Endodermal cell (in vitro differentiated cells): ENCODE data around the gene SAMD4B. TPM values are rescaled to one million over a fixed set of nuclear protein-coding genes. Genes with fewer than 3 reads are reported as not detected.

Source experiments
- DNase-seq: peaks from one replicate; pipeline ENCODE4 v3.0.0-alpha.2; 2017
- H3K27ac ChIP-seq: 2 replicates; pipeline ENCODE4 v1.5.1; 2013; ENCODE audit warnings: mild to moderate bottlenecking, low read depth, low read length, moderate library complexity
- H3K27me3 ChIP-seq: 2 replicates; pipeline ENCODE4 v1.6.1; 2013; ENCODE audit warnings: mild to moderate bottlenecking, low read length, moderate library complexity; ENCODE audit not compliant: insufficient read depth, control insufficient read depth, poor library complexity, severe bottlenecking
- H3K36me3 ChIP-seq: 2 replicates; pipeline ENCODE4 v1.7.0; 2013; ENCODE audit warnings: mild to moderate bottlenecking, low read length, moderate library complexity; ENCODE audit not compliant: control insufficient read depth, insufficient read depth
- H3K4me1 ChIP-seq: one replicate; pipeline ENCODE4 v1.7.0; 2013; ENCODE audit warnings: low read length; ENCODE audit not compliant: control insufficient read depth, insufficient read depth
- H3K4me3 ChIP-seq: 2 replicates; pipeline ENCODE4 v1.5.1; 2013; ENCODE audit warnings: mild to moderate bottlenecking, low read length, moderate library complexity
- H3K9ac ChIP-seq: 2 replicates; pipeline ENCODE4 v1.6.1; 2013; ENCODE audit warnings: mild to moderate bottlenecking, low read length, moderate library complexity; ENCODE audit not compliant: poor library complexity, severe bottlenecking; ENCODE audit errors: extremely low read depth
- H3K9me3 ChIP-seq: 2 replicates; pipeline ENCODE4 v1.6.1; 2013; ENCODE audit warnings: mild to moderate bottlenecking, low read length, moderate library complexity; ENCODE audit not compliant: control insufficient read depth
- H3K27ac Mint-ChIP-seq: 2 replicates; pipeline ENCODE4 v1.8.0; 2020; ENCODE audit warnings: mixed read lengths
- H3K27me3 Mint-ChIP-seq: 2 replicates; pipeline ENCODE4 v1.8.0; 2021; ENCODE audit warnings: mild to moderate bottlenecking, mixed read lengths; ENCODE audit not compliant: insufficient read depth
- H3K36me3 Mint-ChIP-seq: 2 replicates; pipeline ENCODE4 v1.8.0; 2020; ENCODE audit warnings: low read depth, mixed read lengths
- H3K4me1 Mint-ChIP-seq: 2 replicates; pipeline ENCODE4 v1.8.0; 2020; ENCODE audit warnings: mixed read lengths
- H3K4me3 Mint-ChIP-seq: 2 replicates; pipeline ENCODE4 v1.8.0; 2020; ENCODE audit warnings: mild to moderate bottlenecking, moderate library complexity, mixed read lengths
- H3K9me3 Mint-ChIP-seq: 2 replicates; pipeline ENCODE4 v1.8.0; 2020; ENCODE audit warnings: mild to moderate bottlenecking, mixed read lengths
- WGBS, 2 experiments: methylation state at CpG; one replicate each; pipeline versions ENCODE4 v1.1.5 to v1.1.7; 2013; ENCODE audit warnings: missing lambda C conversion rate in 2 of 2, mixed read lengths in 1 of 2; ENCODE audit not compliant: insufficient coverage in 1 of 2, insufficient read length in 1 of 2; 5-methylcytosine and 5-hydroxymethylcytosine counted together
- total RNA-seq, 2 donors: library from RNA; stranded (reverse); fragmentation: NEBNext Ultra II Directional in 1 of 2; extraction: Animal tissue kit (Norgen Biotek cat#: 25700) in 1 of 2; gene quantifications; 2 replicates in 1 of 2; 3 replicates in 1 of 2; pipeline ENCODE4 v1.2.1, GENCODE V29; 2021
- TF ChIP-seq, protein P1 (sequence below): fragments of 200-600 bp; sonication (generic); conservative IDR thresholded peaks from 2 replicates; pipeline ENCODE4 v1.5.0; 2021; ENCODE audit warnings: antibody characterized with exemption, mild to moderate bottlenecking

Gene SAMD4B
- total RNA-seq, 2 donors from 2014 or later = 155 to 159 TPM

DNA sequence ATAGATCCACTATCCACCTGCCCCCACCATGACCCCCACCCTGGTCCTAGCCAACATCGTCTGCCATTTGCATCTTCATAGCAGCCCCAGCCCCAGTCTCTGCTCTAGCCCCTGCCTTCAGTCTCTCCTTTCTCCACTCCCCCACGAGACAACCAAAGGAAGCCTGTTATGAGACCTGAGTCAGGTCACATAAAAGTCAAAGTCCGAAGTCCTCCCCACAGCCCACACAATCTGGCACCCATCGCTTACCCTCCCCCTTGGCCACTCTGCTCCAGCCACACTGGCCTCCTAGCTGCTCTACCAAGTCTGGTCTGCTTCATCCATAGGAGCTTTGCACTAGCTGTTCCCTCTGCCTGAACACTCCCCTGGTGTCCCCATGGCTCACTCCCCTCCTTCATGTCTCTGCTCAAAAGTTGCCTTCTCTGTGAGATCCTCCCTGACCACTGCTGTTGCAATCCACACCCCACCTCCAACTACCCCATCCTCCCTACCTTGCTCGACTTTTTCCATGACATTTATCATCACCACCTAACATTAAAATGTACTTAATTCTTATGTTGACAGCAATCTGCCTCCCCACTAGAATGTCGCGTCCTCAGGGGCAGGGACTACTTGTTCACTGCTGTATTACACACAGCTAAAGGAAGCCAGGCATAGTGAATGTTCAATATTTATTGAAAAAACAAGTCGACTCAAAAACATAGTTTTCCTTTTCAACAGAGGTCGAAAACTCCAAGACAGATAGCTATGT lies 69.0 kb downstream of the SAMD4B start:
- peaks cover 38% of the 10 kb centered on the region for H3K4me1 Mint-ChIP-seq
- peak overlapping the region; percentile 88 for H3K27ac Mint-ChIP-seq
- peak overlapping the region; percentile 0 for H3K9ac ChIP-seq

DNA sequence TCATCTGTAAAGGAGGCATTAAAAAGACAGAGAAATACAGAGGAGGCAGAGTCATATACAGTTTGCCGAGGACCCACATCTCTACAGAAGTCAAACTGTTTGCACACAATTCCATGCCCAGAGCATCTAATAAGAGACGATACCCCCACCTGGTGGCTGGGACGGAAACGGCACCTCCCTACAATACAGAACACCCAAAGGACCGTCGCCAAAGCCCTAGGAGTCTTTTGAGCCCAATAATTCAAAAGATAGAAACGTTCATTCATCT lies 69.5 kb downstream of the SAMD4B start:
- Mint-ChIP-seq H3K36me3 (peaks cover 31% of the 10 kb centered on the region), H3K27me3 (no peaks in the 10 kb centered on the region), H3K27ac (peak overlapping the region; percentile 88), H3K9me3 (no peaks in the 10 kb centered on the region), H3K4me3 (peak overlapping the region; percentile 91), H3K4me1 (peaks cover 37% of the 10 kb centered on the region)
- H3K27me3 ChIP-seq = no peaks in the 10 kb centered on the region
- no peaks in the 10 kb centered on the region for H3K9me3 ChIP-seq
- TF ChIP-seq, protein P1, sequence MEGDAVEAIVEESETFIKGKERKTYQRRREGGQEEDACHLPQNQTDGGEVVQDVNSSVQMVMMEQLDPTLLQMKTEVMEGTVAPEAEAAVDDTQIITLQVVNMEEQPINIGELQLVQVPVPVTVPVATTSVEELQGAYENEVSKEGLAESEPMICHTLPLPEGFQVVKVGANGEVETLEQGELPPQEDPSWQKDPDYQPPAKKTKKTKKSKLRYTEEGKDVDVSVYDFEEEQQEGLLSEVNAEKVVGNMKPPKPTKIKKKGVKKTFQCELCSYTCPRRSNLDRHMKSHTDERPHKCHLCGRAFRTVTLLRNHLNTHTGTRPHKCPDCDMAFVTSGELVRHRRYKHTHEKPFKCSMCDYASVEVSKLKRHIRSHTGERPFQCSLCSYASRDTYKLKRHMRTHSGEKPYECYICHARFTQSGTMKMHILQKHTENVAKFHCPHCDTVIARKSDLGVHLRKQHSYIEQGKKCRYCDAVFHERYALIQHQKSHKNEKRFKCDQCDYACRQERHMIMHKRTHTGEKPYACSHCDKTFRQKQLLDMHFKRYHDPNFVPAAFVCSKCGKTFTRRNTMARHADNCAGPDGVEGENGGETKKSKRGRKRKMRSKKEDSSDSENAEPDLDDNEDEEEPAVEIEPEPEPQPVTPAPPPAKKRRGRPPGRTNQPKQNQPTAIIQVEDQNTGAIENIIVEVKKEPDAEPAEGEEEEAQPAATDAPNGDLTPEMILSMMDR = peak; percentile 97
- H3K36me3 ChIP-seq = peaks cover 20% of the 10 kb centered on the region
- H3K9ac ChIP-seq = peak overlapping the region; percentile 0
- DNase-seq = peak; percentile 93
- peak overlapping the region; percentile 85 for H3K4me3 ChIP-seq
- H3K4me1 ChIP-seq = peaks cover 9% of the 10 kb centered on the region
- 5% methylated on average over 7 of the region's 7 CpGs; no CpG with 5 or more reads in 1 of the 2 experiments for WGBS, 2 experiments
- no peak overlapping the region for H3K27ac ChIP-seq

More for the DNA sequence above, 69.0 kb downstream of the SAMD4B start:
- Mint-ChIP-seq H3K9me3 (no peaks in the 10 kb centered on the region), H3K36me3 (peaks cover 26% of the 10 kb centered on the region), H3K4me3 (peak overlapping the region; percentile 91), H3K27me3 (no peaks in the 10 kb centered on the region)
- Histone ChIP-seq H3K4me1 (peaks cover 9% of the 10 kb centered on the region), H3K4me3 (peak overlapping the region; percentile 85), H3K9me3 (no peaks in the 10 kb centered on the region), H3K36me3 (peaks cover 18% of the 10 kb centered on the region), H3K27me3 (no peaks in the 10 kb centered on the region), H3K27ac (no peak overlapping the region)
- WGBS, 2 experiments = 42 to 47% methylated on average over 8 to 9 of the region's 9 CpGs
- TF ChIP-seq, protein P1 = no peak
- peak; percentile 70 for DNase-seq

DNA sequence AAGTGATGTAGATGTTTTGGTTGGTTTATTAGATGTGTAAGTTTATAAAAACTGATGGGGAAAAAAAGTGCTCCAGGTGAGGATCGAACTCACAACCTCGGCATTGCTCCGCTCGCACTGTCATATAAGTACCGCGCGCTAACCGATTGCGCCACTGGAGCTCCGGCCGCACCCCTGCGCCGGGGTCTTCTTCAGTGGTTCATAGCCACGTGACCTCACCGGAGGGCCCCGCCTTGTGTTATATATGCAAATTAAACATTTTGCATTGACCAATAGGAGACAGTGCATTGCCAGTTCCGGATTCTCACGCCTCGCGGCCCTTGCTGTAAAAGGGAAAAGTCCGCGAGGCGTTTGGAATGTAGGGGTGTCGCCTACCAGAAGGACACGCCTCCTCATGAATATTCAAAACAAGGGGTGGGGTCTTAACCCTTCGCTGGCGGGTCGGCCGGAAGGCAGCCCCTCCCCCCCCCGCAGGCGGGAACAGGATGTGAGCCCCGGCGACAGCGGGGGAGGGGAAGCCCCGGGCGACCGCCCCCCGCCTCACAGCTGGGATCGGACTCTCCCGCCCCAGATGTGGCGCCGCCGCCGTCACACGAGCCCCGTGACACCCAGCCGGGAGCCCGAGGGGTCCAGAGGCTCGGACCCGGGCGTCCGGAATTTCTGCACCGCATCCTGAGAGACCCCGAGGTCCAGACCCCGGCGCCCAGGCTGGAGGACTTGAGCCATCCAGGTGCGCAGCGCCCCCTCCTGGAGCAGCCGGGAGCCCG lies 70.1 kb downstream of the SAMD4B start, which contains the start of gene PLEKHG2:
PLEKHG2 (plus strand) TSS at position 570 of the 767 bp plus-strand sequence. CDS start 1,418 bp downstream, outside the sequence.
- H3K4me3 Mint-ChIP-seq = peak within 1 kb of the TSS; percentile 91
- peak within 1 kb of the TSS; percentile 98 for H3K4me3 ChIP-seq
- H3K36me3 Mint-ChIP-seq = peaks cover 32% of the 10 kb centered on the region
- H3K27ac ChIP-seq = peak within 1 kb of the TSS; percentile 94
- H3K27ac Mint-ChIP-seq = peak within 1 kb of the TSS; percentile 94
- peaks cover 9% of the 10 kb centered on the region for H3K4me1 ChIP-seq
- no peaks in the 10 kb centered on the region for H3K9me3 ChIP-seq
- no peaks in the 10 kb centered on the region for H3K27me3 Mint-ChIP-seq
- H3K9me3 Mint-ChIP-seq = no peaks in the 10 kb centered on the region
- TF ChIP-seq, protein P1 = peak; percentile 97
- peak; percentile 99 for DNase-seq
- peaks cover 25% of the 10 kb centered on the region for H3K36me3 ChIP-seq
- H3K27me3 ChIP-seq = no peaks in the 10 kb centered on the region
- H3K9ac ChIP-seq = peak within 1 kb of the TSS; percentile 98
- whole genome bisulfite sequencing, 2 experiments = 0% methylated on average over 26 to 60 of the region's 60 CpGs
- H3K4me1 Mint-ChIP-seq = peaks cover 37% of the 10 kb centered on the region
